ENCODE results near the gene MCF2L. TPM values are rescaled to one million over a fixed set of nuclear protein-coding genes. Genes with fewer than 3 reads are reported as not detected.
"Not testable (repeated sequence)": the region's sequence is repeated elsewhere in the genome, so short reads cannot be mapped to it uniquely, and the experiment has no call there.

Gene MCF2L
- total RNA-seq, 1 donor from 2014 or later: 40.4 TPM

- Histone ChIP-seq H3K79me2 (ENCODE audit: low read depth) (peaks cover 9% of the 10 kb centered on the region), H3F3A (ENCODE audit: low read depth) (peaks cover 14% of the 10 kb centered on the region), H3K4me3 (no peak overlapping the region), H3K9me3 (ENCODE audit: low read depth) (no peaks in the 10 kb centered on the region), H3K4me2 (no peak overlapping the region), H3K36me3 (no peaks in the 10 kb centered on the region), H3K27me3 (peaks cover 8% of the 10 kb centered on the region), H3K9ac (no peak overlapping the region), H3K4me1 (peaks cover 3% of the 10 kb centered on the region), H3K27ac (no peak overlapping the region), H2AFZ (replicated peaks) (no peak overlapping the region), H4K20me1 (ENCODE audit: low read depth) (peaks cover 30% of the 10 kb centered on the region)
- peaks cover 13% of the 10 kb centered on the region for H3K4me1 Mint-ChIP-seq
- H3K9me3 Mint-ChIP-seq: no peaks in the 10 kb centered on the region
- peaks cover 7% of the 10 kb centered on the region for H3K27me3 Mint-ChIP-seq (ENCODE audit: insufficient read depth, low read depth)
- H3K27ac Mint-ChIP-seq: no peak overlapping the region
- no peak overlapping the region for H3K4me3 Mint-ChIP-seq
- no peak for DNase-seq (ENCODE audit: low spot score)
- TF ChIP-seq, protein P1, sequence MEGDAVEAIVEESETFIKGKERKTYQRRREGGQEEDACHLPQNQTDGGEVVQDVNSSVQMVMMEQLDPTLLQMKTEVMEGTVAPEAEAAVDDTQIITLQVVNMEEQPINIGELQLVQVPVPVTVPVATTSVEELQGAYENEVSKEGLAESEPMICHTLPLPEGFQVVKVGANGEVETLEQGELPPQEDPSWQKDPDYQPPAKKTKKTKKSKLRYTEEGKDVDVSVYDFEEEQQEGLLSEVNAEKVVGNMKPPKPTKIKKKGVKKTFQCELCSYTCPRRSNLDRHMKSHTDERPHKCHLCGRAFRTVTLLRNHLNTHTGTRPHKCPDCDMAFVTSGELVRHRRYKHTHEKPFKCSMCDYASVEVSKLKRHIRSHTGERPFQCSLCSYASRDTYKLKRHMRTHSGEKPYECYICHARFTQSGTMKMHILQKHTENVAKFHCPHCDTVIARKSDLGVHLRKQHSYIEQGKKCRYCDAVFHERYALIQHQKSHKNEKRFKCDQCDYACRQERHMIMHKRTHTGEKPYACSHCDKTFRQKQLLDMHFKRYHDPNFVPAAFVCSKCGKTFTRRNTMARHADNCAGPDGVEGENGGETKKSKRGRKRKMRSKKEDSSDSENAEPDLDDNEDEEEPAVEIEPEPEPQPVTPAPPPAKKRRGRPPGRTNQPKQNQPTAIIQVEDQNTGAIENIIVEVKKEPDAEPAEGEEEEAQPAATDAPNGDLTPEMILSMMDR (IDR thresholded peaks at IDR 0.05): no peak
- TF ChIP-seq EZH2phosphoT487 (IDR thresholded peaks at IDR 0.05) (no peak), EZH2 (IDR thresholded peaks at IDR 0.05) (no peak)
- no peaks in the 10 kb centered on the region for H3K36me3 Mint-ChIP-seq
These were observed 30.3 kb upstream of the MCF2L start for GRCh38 chr13:112938680-112939079.

GRCh38 chr13:112940236-112940635 is 28.8 kb upstream of the MCF2L start:
- Histone ChIP-seq H2AFZ (replicated peaks) (no peak overlapping the region), H3K9ac (no peak overlapping the region), H3K4me3 (no peak overlapping the region), H3K36me3 (no peaks in the 10 kb centered on the region), H3F3A (ENCODE audit: low read depth) (peaks cover 14% of the 10 kb centered on the region), H3K27ac (no peak overlapping the region), H3K27me3 (peaks cover 8% of the 10 kb centered on the region), H4K20me1 (ENCODE audit: low read depth) (peaks cover 30% of the 10 kb centered on the region), H3K79me2 (ENCODE audit: low read depth) (peaks cover 12% of the 10 kb centered on the region), H3K4me1 (peaks cover 3% of the 10 kb centered on the region), H3K4me2 (no peak overlapping the region), H3K9me3 (ENCODE audit: low read depth) (no peaks in the 10 kb centered on the region)
- Mint-ChIP-seq H3K4me1 (peaks cover 14% of the 10 kb centered on the region), H3K36me3 (no peaks in the 10 kb centered on the region), H3K27ac (no peak overlapping the region), H3K4me3 (no peak overlapping the region), H3K27me3 (ENCODE audit: insufficient read depth, low read depth) (peaks cover 7% of the 10 kb centered on the region), H3K9me3 (no peaks in the 10 kb centered on the region)
- no peak for DNase-seq (ENCODE audit: low spot score)
- TF ChIP-seq EZH2phosphoT487 (IDR thresholded peaks at IDR 0.05): no peak
- no peak for TF ChIP-seq EZH2 (IDR thresholded peaks at IDR 0.05)
- TF ChIP-seq, protein P1 (IDR thresholded peaks at IDR 0.05): no peak

DNA sequence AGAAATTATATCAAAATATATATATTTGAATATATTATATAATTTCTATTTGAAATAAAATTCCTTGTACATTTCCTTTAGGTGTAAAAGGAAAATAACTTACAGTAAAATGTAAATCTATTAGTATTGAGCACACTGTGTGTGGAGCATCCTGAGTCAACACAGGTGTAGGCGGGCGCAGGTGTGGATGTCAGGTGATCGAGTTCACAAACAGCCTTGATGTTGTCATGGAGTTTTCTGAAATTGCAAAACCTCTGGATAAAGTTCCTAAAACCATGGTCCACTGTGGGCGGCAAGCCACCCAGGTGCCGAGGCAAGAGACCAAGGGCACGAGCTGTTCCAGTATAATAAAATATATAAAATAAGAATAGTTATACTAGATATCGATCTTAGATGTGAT is 27.7 kb upstream of the MCF2L start:
- Histone ChIP-seq H3K36me3 (no peaks in the 10 kb centered on the region), H3K9ac (no peak overlapping the region), H3K4me2 (no peak overlapping the region), H4K20me1 (ENCODE audit: low read depth) (peaks cover 38% of the 10 kb centered on the region), H3K27me3 (peaks cover 8% of the 10 kb centered on the region), H3K4me1 (peaks cover 3% of the 10 kb centered on the region), H3F3A (ENCODE audit: low read depth) (peaks cover 14% of the 10 kb centered on the region), H3K4me3 (no peak overlapping the region), H3K79me2 (ENCODE audit: low read depth) (peaks cover 19% of the 10 kb centered on the region), H3K9me3 (ENCODE audit: low read depth) (no peaks in the 10 kb centered on the region), H2AFZ (replicated peaks) (no peak overlapping the region), H3K27ac (no peak overlapping the region)
- no peak for DNase-seq (ENCODE audit: low spot score)
- no peaks in the 10 kb centered on the region for H3K36me3 Mint-ChIP-seq
- H3K27me3 Mint-ChIP-seq (ENCODE audit: insufficient read depth, low read depth): peaks cover 7% of the 10 kb centered on the region
- TF ChIP-seq EZH2phosphoT487 (IDR thresholded peaks at IDR 0.05) (no peak), EZH2 (IDR thresholded peaks at IDR 0.05) (no peak)
- TF ChIP-seq, protein P1 (IDR thresholded peaks at IDR 0.05): no peak
- H3K9me3 Mint-ChIP-seq: no peaks in the 10 kb centered on the region
- H3K4me3 Mint-ChIP-seq: no peak overlapping the region
- peaks cover 14% of the 10 kb centered on the region for H3K4me1 Mint-ChIP-seq
- no peak overlapping the region for H3K27ac Mint-ChIP-seq

DNA sequence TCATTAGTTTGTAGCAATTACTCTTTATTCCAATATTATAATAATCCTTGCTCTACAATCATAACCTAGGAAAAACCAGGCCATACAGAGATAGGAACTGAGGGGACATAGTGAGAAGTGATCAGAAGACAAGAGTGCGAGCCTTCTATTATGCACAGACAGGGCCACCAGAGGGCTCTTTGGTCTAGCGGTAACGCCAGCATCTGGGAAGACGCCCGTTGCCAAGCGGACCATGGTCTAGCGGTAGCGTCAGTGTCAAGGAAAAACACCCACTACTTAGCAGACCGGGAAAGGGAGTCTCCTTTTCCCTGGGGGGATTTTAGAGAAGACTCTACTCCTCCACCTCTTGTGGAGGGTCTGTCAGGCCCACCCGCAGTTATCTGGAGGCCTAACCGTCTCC is 27.2 kb upstream of the MCF2L start:
- Histone ChIP-seq H3K79me2 (ENCODE audit: low read depth) (peaks cover 19% of the 10 kb centered on the region), H3F3A (ENCODE audit: low read depth) (peaks cover 14% of the 10 kb centered on the region), H4K20me1 (ENCODE audit: low read depth) (peaks cover 41% of the 10 kb centered on the region)
- not testable (repeated sequence) for H3K36me3 Mint-ChIP-seq; DNase-seq (ENCODE audit: low spot score); H3K27me3 Mint-ChIP-seq (ENCODE audit: insufficient read depth, low read depth); H3K27ac ChIP-seq; H3K9me3 ChIP-seq (ENCODE audit: low read depth); H3K9ac ChIP-seq; H3K4me3 ChIP-seq; H3K4me1 ChIP-seq; H3K4me3 Mint-ChIP-seq; H3K27ac Mint-ChIP-seq; H3K27me3 ChIP-seq; H3K9me3 Mint-ChIP-seq; H3K36me3 ChIP-seq; H2AFZ ChIP-seq (replicated peaks); H3K4me2 ChIP-seq
- H3K4me1 Mint-ChIP-seq: peaks cover 14% of the 10 kb centered on the region
